BE2C (cell line): ENCODE results near the gene ZNF14.

ENCODE experiments used
- DNase-seq: peaks from one replicate; pipeline ENCODE4 v3.0.0-alpha.2; 2020
- H3K27me3 ChIP-seq: fragments of 250-450 bp; sonication (Bioruptor Pico); 2 replicates; pipeline ENCODE4 v1.5.1; 2020; ENCODE audit warnings: mild to moderate bottlenecking
- H3K36me3 ChIP-seq: fragments of 250-450 bp; sonication (Bioruptor Pico); 2 replicates; pipeline ENCODE4 v1.5.1; 2020; ENCODE audit warnings: mild to moderate bottlenecking
- H3K4me1 ChIP-seq: fragments of 250-450 bp; sonication (Bioruptor Pico); 2 replicates; pipeline ENCODE4 v1.5.1; 2020
- H3K4me3 ChIP-seq: 2 replicates; pipeline ENCODE4 v1.5.1; 2011; ENCODE audit warnings: low read depth, low read length
- H3K9me3 ChIP-seq: fragments of 250-450 bp; sonication (Bioruptor Pico); 2 replicates; pipeline ENCODE4 v1.5.1; 2020
- TF ChIP-seq, protein P1 (sequence below): IDR thresholded peaks from 2 replicates; pipeline ENCODE4 v1.5.1; 2012; ENCODE audit warnings: mild to moderate bottlenecking, low read depth, low read length

The ZNF14 gene

DNA sequence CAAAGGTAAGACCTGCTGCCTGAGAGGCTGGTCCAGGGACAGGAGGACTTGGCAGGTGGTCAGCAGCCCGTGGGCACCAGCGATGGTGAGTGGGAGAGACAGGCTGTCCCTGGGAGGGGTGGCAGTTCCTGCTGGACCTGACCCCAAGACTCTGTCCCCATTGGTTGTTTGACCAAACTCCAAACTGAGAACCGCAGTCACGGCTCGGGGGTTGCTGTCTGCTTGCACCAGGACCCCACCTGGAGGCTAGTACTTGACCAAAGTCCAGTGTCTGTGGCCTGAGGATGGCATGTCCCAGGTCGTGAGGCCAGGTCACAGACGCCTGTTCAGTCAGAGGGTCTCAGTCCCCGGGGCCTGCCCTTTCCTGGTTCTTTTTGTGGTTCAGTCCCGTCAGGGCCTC, 9.9 kb upstream of the ZNF14 start:
- TF ChIP-seq, protein P1, sequence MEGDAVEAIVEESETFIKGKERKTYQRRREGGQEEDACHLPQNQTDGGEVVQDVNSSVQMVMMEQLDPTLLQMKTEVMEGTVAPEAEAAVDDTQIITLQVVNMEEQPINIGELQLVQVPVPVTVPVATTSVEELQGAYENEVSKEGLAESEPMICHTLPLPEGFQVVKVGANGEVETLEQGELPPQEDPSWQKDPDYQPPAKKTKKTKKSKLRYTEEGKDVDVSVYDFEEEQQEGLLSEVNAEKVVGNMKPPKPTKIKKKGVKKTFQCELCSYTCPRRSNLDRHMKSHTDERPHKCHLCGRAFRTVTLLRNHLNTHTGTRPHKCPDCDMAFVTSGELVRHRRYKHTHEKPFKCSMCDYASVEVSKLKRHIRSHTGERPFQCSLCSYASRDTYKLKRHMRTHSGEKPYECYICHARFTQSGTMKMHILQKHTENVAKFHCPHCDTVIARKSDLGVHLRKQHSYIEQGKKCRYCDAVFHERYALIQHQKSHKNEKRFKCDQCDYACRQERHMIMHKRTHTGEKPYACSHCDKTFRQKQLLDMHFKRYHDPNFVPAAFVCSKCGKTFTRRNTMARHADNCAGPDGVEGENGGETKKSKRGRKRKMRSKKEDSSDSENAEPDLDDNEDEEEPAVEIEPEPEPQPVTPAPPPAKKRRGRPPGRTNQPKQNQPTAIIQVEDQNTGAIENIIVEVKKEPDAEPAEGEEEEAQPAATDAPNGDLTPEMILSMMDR = no peak
- H3K4me3 ChIP-seq = no peak overlapping the region

DNA sequence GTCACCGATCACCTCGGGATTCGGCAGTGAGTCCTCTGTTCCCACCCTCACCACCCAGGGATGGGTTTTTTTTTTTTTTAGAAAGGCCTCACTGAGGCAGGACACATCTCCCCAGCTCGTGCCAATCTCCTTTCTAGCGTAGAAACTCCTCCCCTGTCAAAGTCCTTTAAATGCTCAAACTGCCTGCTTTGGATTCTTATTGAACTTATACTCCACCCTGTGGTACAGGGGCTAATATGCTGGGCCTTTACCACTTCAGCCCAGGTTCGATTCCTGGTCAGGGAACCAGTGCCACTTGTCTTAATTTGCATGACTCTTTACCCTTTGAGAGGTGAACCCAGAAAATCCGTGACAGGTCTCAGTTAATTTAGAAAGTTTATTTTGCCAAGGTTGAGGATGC, 8.3 kb upstream of the ZNF14 start:
- DNase-seq = no peak
- peaks cover 2% of the 10 kb centered on the region; the same call in 1 of the 2 replicates for H3K9me3 ChIP-seq
- H3K4me1 ChIP-seq = no peaks in the 10 kb centered on the region
- H3K36me3 ChIP-seq = no peaks in the 10 kb centered on the region
- TF ChIP-seq, protein P1 = no peak
- H3K27me3 ChIP-seq = no peaks in the 10 kb centered on the region
- no peak overlapping the region for H3K4me3 ChIP-seq

More for the DNA sequence above, 9.9 kb upstream of the ZNF14 start:
- Histone ChIP-seq H3K27me3 (no peaks in the 10 kb centered on the region), H3K9me3 (peaks cover 2% of the 10 kb centered on the region; the same call in 1 of the 2 replicates), H3K36me3 (no peaks in the 10 kb centered on the region), H3K4me1 (no peaks in the 10 kb centered on the region)
- no peak for DNase-seq

DNA sequence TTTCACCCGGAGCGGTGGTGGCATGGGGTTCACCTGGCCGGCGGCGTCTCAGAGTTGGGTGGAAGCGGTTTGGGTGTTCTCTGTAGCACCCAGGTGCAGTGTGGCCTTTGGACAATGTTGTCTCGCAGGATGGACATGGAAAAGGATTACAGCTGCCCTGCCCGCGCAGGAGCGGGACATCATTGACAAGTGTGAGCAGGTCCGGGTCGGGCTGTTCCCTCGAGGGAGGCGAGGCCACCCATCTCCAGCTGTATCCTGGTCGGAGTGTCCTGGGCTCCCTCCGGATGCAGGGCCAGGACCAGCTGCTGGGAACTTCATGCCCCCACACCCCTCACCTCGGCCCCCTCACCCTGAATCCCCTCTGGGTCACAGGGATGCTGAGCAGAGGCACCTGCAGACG, 7.8 kb upstream of the ZNF14 start:
- Histone ChIP-seq H3K4me3 (no peak overlapping the region), H3K4me1 (no peaks in the 10 kb centered on the region), H3K36me3 (no peaks in the 10 kb centered on the region), H3K9me3 (peaks cover 2% of the 10 kb centered on the region; the same call in 1 of the 2 replicates), H3K27me3 (no peaks in the 10 kb centered on the region)
- TF ChIP-seq, protein P1 = no peak
- DNase-seq = no peak

DNA sequence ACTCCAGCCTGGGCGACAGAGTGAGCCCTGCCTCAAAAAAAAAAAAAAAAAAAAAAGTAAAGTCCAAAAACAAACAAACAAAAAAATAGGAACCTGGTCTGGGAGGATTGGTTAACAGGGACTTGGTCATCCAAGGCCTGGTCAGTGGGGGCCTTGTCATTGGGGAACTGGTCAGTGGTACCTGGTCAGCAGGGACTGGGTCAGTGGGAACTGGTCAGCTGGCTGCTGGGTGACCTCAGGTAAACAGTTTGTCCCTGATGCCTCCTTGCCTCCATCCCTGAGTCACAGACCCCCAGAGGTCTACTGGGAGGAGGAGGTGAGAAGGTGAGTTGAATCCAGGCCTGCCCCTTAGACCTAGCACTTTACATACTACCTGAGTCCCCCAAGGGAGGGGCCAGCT, 5.7 kb upstream of the ZNF14 start:
- H3K36me3 ChIP-seq = no peaks in the 10 kb centered on the region
- no peak overlapping the region for H3K4me3 ChIP-seq
- H3K4me1 ChIP-seq = no peaks in the 10 kb centered on the region
- no peaks in the 10 kb centered on the region for H3K27me3 ChIP-seq
- no peak for DNase-seq
- H3K9me3 ChIP-seq = 0 out of 2 replicates have a peak, but pooled peaks cover 2% of the 10 kb centered on the region
- TF ChIP-seq, protein P1 = no peak

DNA sequence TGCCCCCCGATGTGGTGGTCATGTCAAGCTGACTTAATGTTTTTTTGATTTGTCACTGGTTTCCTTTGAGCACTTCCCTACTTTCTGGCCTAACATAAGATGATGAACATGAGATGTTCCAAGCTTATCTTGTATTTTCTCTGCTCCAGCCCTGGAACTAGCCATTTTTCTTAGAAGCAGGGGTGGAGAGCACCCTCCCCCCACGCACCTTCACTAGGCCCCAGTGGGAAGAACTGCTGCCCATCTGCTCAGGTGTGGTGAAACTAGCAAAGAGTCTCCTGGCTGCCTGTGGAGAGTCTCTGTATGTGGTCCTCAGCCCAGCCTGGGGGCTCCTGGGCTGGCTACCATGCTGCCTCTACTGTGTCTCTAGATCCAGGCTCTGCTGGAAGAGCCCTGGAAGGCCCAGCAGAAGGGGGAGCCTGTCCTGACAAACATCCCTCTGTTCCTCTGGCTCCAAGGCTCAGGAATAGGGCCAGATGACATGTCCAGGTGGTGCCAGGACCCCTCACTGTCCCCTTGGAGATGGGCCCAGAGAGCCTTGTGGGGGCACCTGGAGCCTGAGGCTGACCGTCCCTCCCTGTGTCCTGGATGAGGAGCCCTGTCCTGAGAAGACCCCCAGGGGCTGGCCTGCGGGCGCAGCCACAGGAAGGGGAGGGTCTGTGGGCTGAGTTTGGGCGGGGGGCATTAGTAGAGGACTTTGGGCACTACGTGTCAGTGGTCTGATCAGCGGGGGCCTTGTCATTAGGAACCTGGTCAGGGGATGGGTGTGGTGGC, 4.8 kb upstream of the ZNF14 start:
- Histone ChIP-seq H3K9me3 (0 out of 2 replicates have a peak, but pooled peaks cover 2% of the 10 kb centered on the region), H3K4me3 (no peak overlapping the region), H3K4me1 (no peaks in the 10 kb centered on the region), H3K36me3 (no peaks in the 10 kb centered on the region), H3K27me3 (no peaks in the 10 kb centered on the region)
- TF ChIP-seq, protein P1 = no peak
- no peak for DNase-seq

DNA sequence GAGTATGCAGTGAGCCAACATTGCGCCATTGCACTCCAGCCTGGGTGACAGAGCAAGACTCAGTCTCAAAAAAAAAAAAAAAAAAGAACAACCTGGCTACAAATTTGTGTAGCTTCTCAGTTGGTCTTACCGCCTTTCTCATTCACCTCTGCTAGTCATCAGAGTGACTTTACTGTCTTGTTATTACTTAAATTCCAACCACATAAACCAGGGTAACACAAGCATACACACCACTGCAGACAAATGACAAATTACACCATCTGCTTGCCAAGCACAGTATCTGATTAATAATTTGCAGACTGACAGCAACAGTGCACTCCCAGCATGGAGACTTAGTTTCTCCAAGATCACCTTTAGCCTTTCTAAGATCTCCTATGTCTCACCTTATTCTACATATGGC, 11.0 kb downstream of the ZNF14 start:
- no peak for DNase-seq
- H3K36me3 ChIP-seq = no peaks in the 10 kb centered on the region
- H3K4me3 ChIP-seq = no peak overlapping the region
- H3K9me3 ChIP-seq = no peaks in the 10 kb centered on the region; the same call in 1 of the 2 replicates
- no peaks in the 10 kb centered on the region for H3K27me3 ChIP-seq
- H3K4me1 ChIP-seq = no peaks in the 10 kb centered on the region
- TF ChIP-seq, protein P1 = no peak
